IMR-90 (cell line): ENCODE data around the gene HECTD2.
"Not testable (repeated sequence)": the region's sequence is repeated elsewhere in the genome, so short reads cannot be mapped to it uniquely, and the experiment has no call there.

ENCODE experiments used
- CHD1 ChIP-seq: IDR thresholded peaks from 2 replicates; pipeline ENCODE4 v1.6.1; 2012; ENCODE audit warnings: low read depth, low read length, improper control_type of control experiment
- POLR2A ChIP-seq: IDR thresholded peaks from 2 replicates; pipeline ENCODE4 v1.6.1; 2012; ENCODE audit warnings: mild to moderate bottlenecking, low read depth, low read length
- RAD21 ChIP-seq: IDR thresholded peaks from 2 replicates; pipeline ENCODE4 v1.6.1; 2012; ENCODE audit warnings: low read length, improper control_type of control experiment
- TF ChIP-seq, protein P1 (sequence below): conservative IDR thresholded peaks from 2 replicates; pipeline ENCODE4 v1.5.1; 2012; ENCODE audit warnings: mild to moderate bottlenecking, low read depth, low read length, improper control_type of control experiment

DNA sequence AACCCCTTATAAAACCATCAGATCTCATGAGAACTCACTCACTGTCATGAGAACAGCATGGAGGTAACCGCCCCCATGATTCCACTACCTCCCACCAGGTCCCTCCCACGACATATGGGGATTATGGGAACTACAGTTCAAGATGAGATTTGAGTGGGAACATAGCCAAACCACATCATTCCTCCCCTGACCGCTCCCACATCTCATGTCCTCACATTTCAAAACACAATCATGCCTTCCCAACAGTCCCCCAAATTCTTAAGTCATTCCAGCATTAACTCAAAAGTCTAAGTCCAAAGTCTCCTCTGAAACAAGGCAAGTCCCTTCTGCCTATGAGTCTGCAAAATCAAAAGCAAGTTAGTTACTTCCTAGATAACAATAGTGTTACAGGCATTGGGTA is 150.7 kb downstream of the HECTD2 start:
- TF ChIP-seq, protein P1, sequence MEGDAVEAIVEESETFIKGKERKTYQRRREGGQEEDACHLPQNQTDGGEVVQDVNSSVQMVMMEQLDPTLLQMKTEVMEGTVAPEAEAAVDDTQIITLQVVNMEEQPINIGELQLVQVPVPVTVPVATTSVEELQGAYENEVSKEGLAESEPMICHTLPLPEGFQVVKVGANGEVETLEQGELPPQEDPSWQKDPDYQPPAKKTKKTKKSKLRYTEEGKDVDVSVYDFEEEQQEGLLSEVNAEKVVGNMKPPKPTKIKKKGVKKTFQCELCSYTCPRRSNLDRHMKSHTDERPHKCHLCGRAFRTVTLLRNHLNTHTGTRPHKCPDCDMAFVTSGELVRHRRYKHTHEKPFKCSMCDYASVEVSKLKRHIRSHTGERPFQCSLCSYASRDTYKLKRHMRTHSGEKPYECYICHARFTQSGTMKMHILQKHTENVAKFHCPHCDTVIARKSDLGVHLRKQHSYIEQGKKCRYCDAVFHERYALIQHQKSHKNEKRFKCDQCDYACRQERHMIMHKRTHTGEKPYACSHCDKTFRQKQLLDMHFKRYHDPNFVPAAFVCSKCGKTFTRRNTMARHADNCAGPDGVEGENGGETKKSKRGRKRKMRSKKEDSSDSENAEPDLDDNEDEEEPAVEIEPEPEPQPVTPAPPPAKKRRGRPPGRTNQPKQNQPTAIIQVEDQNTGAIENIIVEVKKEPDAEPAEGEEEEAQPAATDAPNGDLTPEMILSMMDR = not testable (repeated sequence)
- not testable (repeated sequence) for TF ChIP-seq RAD21, CHD1, POLR2A
